Muscle layer of colon (tissue), 2 donors: Measurements from ENCODE around the gene BDKRB2.
"Not testable (repeated sequence)": the region's sequence is repeated elsewhere in the genome, so short reads cannot be mapped to it uniquely, and the experiment has no call there.

Source experiments
- H3K27ac ChIP-seq: one replicate; pipeline ENCODE4 v1.7.0; 2013; ENCODE audit warnings: low read depth, mild to moderate bottlenecking, low read length, moderate library complexity
- H3K27me3 ChIP-seq, 2 donors: one replicate each; pipeline ENCODE4 v1.7.0; 2013; ENCODE audit warnings: low read length in 2 of 2, mild to moderate bottlenecking in 2 of 2; ENCODE audit not compliant: insufficient read depth in 2 of 2, control insufficient read depth in 1 of 2
- H3K36me3 ChIP-seq: one replicate; pipeline ENCODE4 v1.7.0; 2013; ENCODE audit warnings: mild to moderate bottlenecking, low read length; ENCODE audit not compliant: insufficient read depth
- H3K4me1 ChIP-seq: one replicate; pipeline ENCODE4 v1.7.0; 2013; ENCODE audit warnings: mild to moderate bottlenecking, low read length; ENCODE audit not compliant: insufficient read depth
- H3K4me3 ChIP-seq, 2 donors: one replicate each; pipeline ENCODE4 v1.7.0; 2013; ENCODE audit warnings: low read length in 2 of 2, low read depth in 1 of 2, mild to moderate bottlenecking in 1 of 2, moderate library complexity in 1 of 2
- H3K9ac ChIP-seq: one replicate; pipeline ENCODE4 v1.7.0; 2013; ENCODE audit warnings: low read length
- H3K9me3 ChIP-seq: one replicate; pipeline ENCODE4 v1.7.0; 2013; ENCODE audit warnings: mild to moderate bottlenecking, low read length
- donor health status: abdominal sarcoma.
- donor health status: Adenocarcinoma of cecum.

BDKRB2 gene

DNA sequence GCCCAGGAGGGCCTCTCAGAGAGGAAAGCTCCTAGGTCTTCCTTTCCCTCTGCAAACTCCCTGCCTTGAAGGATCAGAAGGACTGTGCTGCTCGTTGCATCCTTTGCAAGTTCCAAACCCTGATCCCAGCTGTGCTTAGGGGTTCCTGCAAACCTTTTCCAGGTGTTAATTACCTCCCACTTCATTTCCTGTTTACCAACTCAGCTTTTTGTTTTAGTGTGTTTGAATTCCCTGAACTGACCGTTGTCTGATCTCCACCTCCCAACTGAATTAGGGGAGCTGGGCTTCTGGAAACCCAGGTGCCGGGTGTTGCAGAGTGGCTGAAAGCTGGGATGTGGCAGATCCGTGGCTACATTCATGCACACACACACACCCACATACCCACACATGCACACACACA is 30.8 kb downstream of the BDKRB2 start:
- Histone ChIP-seq H3K27ac (no peak overlapping the region), H3K9me3 (no peaks in the 10 kb centered on the region), H3K27me3 (no peaks in the 10 kb centered on the region), H3K4me3 (no peak overlapping the region), H3K4me1 (peaks cover 12% of the 10 kb centered on the region), H3K9ac (no peak overlapping the region), H3K36me3 (no peaks in the 10 kb centered on the region)

DNA sequence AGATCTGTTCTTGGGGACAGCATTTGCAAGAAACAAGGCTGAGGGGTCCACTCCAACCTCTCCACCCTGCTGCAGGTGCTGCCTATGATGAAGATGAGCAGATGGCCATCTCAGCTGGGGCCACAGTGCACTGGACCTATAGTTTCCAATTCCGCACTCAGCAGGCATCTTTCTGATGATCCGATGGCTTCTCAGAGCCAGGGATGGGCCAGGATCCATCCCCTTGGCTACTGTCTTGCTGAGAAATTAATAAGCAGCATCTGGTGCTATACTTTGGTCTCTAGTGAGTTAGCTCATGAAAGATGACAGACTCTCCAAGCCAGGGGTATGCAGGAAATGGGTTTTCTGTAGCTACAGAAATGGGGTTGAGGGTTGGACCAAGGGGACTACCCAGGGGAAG is 33.0 kb downstream of the BDKRB2 start:
- Histone ChIP-seq H3K27me3 (no peaks in the 10 kb centered on the region), H3K4me3 (no peak overlapping the region), H3K27ac (no peak overlapping the region), H3K9ac (no peak overlapping the region), H3K4me1 (peaks cover 12% of the 10 kb centered on the region), H3K9me3 (no peaks in the 10 kb centered on the region), H3K36me3 (peaks cover 4% of the 10 kb centered on the region)

DNA sequence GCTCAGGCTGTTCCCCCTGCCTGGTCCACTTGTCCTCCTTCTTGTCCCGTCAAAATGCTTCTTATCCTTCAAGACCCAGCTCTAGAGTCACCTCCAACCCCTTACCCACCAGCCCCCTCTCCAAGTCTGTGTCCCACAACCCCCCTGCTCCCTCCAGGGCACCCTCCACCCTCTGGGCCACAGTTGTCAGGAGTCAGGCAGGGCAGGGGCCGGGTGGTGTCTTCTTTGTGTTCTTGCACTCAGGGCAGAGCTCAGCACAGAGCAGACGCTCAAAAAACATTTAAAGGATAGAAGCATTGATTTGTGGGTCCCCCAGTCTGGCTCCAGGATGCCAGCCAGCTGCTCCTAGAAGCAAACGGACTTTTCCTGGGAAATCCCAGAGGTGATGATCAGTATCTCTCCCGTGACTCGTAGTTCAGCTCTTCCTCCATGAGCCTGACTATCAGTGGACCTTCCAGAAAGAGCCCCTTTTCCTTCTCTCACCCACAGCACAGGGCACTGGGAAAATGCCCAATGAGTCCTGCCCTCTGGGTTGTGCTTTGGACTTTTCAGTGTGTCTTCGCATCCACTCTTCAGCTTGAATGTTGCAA is 34.1 kb downstream of the BDKRB2 start:
- H3K4me1 ChIP-seq: peaks cover 11% of the 10 kb centered on the region
- H3K36me3 ChIP-seq: peaks cover 4% of the 10 kb centered on the region
- no peaks in the 10 kb centered on the region for H3K9me3 ChIP-seq
- no peaks in the 10 kb centered on the region for H3K27me3 ChIP-seq
- no peak overlapping the region for H3K9ac ChIP-seq
- H3K27ac ChIP-seq: no peak overlapping the region
- H3K4me3 ChIP-seq: no peak overlapping the region

DNA sequence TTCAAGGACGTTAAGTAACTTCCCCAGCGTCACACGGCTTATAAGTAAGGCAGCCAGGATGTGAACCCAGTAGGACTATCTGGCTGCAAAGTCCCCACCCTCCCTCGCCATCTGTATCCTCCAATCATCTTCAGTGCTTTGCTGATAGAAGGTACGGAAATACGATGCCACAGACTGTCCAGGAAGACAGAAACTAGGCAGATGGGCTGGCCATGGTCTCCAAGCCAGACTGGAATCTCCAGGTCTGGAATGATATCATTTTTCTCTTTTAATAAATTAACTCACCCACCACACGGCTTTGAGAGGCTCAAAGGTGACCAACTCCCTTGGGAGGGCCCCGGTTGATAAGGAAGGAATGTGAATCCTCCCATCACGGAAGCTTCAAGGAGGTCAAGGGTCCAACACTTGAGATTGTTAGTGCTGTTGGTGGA is 35.1 kb downstream of the BDKRB2 start:
- Histone ChIP-seq H3K9ac (no peak overlapping the region), H3K4me1 (peaks cover 6% of the 10 kb centered on the region), H3K36me3 (peaks cover 4% of the 10 kb centered on the region), H3K4me3 (no peak overlapping the region), H3K9me3 (no peaks in the 10 kb centered on the region), H3K27me3 (no peaks in the 10 kb centered on the region), H3K27ac (no peak overlapping the region)

DNA sequence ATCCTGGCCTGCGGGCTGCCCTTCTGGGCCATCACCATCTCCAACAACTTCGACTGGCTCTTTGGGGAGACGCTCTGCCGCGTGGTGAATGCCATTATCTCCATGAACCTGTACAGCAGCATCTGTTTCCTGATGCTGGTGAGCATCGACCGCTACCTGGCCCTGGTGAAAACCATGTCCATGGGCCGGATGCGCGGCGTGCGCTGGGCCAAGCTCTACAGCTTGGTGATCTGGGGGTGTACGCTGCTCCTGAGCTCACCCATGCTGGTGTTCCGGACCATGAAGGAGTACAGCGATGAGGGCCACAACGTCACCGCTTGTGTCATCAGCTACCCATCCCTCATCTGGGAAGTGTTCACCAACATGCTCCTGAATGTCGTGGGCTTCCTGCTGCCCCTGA is 36.0 kb downstream of the BDKRB2 start:
- no peaks in the 10 kb centered on the region for H3K9me3 ChIP-seq
- peaks cover 6% of the 10 kb centered on the region for H3K4me1 ChIP-seq
- H3K27ac ChIP-seq: no peak overlapping the region
- H3K4me3 ChIP-seq: no peak overlapping the region
- peaks cover 4% of the 10 kb centered on the region for H3K36me3 ChIP-seq
- H3K27me3 ChIP-seq: no peaks in the 10 kb centered on the region
- H3K9ac ChIP-seq: no peak overlapping the region

DNA sequence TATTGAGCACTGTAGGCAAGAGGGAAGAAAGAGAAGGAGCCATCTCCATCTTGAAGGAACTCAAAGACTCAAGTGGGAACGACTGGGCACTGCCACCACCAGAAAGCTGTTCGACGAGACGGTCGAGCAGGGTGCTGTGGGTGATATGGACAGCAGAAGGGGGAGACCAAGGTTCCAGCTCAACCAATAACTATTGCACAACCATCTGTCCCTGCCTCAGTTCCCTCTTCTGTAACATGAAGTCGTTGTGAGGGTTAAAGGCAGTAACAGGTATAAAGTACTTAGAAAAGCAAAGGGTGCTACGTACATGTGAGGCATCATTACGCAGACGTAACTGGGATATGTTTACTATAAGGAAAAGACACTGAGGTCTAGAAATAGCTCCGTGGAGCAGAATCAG is 37.5 kb downstream of the BDKRB2 start:
- Histone ChIP-seq H3K4me1 (peaks cover 3% of the 10 kb centered on the region), H3K27ac (no peak overlapping the region), H3K9me3 (no peaks in the 10 kb centered on the region), H3K9ac (no peak overlapping the region), H3K4me3 (no peak overlapping the region), H3K36me3 (peaks cover 4% of the 10 kb centered on the region), H3K27me3 (no peaks in the 10 kb centered on the region)

DNA sequence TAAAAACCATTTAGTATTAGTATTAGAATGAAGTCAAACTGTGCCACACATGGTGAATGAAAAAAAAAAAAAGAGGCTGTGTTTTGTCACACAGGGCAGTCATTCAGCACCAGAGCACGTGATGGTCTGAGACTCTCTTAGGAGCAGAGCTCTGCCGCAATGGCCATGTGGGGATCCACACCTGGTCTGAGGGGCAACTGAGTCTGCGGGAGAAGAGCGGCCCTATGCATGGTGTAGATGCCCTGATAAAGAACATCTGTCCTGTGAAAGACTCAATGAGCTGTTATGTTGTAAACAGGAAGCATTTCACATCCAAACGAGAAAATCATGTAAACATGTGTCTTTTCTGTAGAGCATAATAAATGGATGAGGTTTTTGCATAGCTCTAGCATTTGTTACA is 39.1 kb downstream of the BDKRB2 start:
- no peak overlapping the region for H3K27ac ChIP-seq
- H3K36me3 ChIP-seq: peaks cover 4% of the 10 kb centered on the region
- no peak overlapping the region for H3K9ac ChIP-seq
- H3K4me1 ChIP-seq: no peaks in the 10 kb centered on the region
- no peaks in the 10 kb centered on the region for H3K9me3 ChIP-seq
- no peak overlapping the region for H3K4me3 ChIP-seq
- no peaks in the 10 kb centered on the region for H3K27me3 ChIP-seq

DNA sequence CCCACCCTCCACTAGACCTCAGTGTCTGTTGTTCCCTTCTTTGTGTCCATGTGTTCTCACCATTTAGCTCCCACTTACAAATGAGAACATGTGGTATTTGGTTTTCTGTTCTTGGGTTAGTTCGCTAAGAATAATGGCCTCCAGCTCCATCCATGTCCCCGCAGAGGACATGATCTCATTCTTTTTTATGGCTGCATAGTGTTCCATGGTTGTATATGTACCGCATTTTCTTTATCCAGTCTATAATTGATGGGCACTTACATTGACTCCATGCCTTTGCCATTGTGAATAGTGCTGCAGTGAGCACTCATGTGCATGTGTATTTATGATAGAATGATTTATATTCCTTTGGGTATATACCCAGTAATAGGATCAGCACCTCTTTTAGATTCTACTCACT is 40.4 kb downstream of the BDKRB2 start:
- H3K27ac ChIP-seq, H3K36me3 ChIP-seq, H3K9ac ChIP-seq, H3K9me3 ChIP-seq, H3K4me3 ChIP-seq, H3K27me3 ChIP-seq, H3K4me1 ChIP-seq: not testable (repeated sequence)

DNA sequence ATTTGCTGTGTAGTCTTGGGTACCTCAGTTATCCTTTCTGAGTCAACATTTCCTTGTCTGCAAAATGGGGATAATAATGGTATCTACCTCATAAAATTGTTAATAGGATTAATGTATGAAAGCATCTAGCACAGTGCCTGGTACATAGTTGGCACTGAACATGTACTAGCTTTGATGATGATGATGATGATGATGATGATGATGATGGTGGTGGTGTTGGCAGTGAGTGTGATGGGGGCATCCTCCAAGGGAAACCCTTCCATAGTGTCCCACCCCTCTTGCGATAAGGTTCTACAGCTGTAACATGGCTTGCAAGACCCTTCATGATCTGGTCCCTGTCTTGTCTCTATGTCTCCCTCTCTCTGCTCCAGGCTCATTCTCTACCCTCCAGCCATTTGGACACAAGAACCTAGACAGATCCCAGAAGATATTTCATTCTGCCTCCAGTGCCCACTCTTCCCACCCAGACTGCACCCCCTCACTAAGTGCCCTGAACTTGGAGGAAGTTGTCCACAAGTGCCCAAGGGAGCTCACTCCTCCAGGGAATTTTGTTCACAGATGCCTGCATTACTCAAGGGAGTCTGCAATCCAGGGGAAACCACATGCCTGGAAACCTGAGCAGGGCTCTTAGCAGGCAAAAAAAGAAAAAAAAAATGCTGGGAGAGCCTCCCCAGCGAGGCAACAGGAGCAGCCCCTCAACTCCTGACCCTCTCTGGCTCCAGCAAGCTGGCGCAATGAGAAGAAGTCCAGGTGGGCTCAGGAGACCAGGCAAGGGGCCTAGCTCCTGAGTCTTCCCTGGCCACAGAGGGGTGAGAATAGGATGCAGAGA is 41.3 kb downstream of the BDKRB2 start:
- H3K4me1 ChIP-seq: no peaks in the 10 kb centered on the region
- H3K36me3 ChIP-seq: peaks cover 4% of the 10 kb centered on the region
- no peak overlapping the region for H3K27ac ChIP-seq
- H3K9ac ChIP-seq: no peak overlapping the region
- no peak overlapping the region for H3K4me3 ChIP-seq
- no peaks in the 10 kb centered on the region for H3K27me3 ChIP-seq
- H3K9me3 ChIP-seq: no peaks in the 10 kb centered on the region

DNA sequence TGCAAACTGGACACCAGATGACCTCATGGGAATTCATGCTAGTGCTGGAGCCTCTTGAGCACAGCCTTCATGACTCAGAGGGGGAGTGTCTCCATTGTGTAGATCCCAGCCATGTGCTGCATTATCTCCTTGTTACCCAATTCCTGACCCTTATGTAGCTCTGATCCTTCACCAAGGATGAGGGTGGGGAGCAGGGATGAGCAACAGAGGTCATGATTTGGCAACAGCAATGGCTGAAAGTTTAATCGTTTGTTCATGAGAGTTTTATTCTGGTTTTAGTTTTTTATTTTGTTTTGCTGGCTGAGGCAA is 41.9 kb downstream of the BDKRB2 start:
- Histone ChIP-seq H3K4me3 (no peak overlapping the region), H3K9ac (no peak overlapping the region), H3K4me1 (no peaks in the 10 kb centered on the region), H3K9me3 (no peaks in the 10 kb centered on the region), H3K27ac (no peak overlapping the region), H3K36me3 (peaks cover 4% of the 10 kb centered on the region), H3K27me3 (no peaks in the 10 kb centered on the region)

DNA sequence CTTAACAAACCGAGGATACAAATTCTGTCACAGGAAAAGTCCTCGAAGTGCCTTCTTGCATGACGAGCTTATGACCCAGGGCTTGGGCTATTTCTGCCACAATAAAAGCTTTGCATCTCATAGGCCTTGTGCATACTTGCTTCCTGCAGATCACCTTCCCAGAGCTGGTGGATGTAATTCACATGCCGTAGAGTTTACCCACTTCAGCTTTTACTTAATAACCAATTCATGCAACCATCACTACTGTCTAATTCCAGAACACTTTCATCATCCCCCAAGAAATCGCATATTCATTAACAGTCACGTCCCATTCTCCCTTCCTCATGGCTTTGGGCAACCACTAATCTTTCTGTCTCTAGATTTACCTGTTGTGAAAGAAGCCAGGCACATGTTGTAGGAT is 42.4 kb downstream of the BDKRB2 start:
- Histone ChIP-seq H3K27me3 (no peaks in the 10 kb centered on the region), H3K9me3 (no peaks in the 10 kb centered on the region), H3K4me3 (no peak overlapping the region), H3K4me1 (no peaks in the 10 kb centered on the region), H3K27ac (no peak overlapping the region), H3K9ac (no peak overlapping the region), H3K36me3 (no peaks in the 10 kb centered on the region)

DNA sequence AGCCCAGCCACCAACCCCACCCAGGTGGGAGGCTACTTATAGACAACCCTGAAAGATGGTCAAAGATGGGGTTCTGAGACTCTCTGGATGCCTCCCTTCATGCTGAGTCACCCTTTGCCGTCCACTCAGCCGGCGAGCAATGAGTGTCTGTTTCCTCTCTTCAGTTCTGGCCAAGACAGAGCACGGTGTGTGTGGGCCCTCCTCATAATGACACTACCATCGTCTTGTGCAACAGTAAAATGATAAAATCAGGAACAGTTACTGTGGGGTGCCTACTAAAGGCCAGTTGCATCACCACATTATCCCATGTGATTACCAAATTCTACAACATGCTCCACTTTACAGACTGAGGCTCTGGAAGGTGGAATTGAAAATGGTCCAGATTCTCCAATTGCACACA is 44.4 kb downstream of the BDKRB2 start:
- H3K36me3 ChIP-seq: no peaks in the 10 kb centered on the region
- no peak overlapping the region for H3K27ac ChIP-seq
- H3K9ac ChIP-seq: no peak overlapping the region
- no peaks in the 10 kb centered on the region for H3K9me3 ChIP-seq
- H3K4me1 ChIP-seq: peaks cover 8% of the 10 kb centered on the region
- no peak overlapping the region for H3K4me3 ChIP-seq
- H3K27me3 ChIP-seq: no peaks in the 10 kb centered on the region
